Tracheal epithelial cell (primary cell): Measurements from ENCODE around the gene BCDIN3D. TPM values are rescaled to one million over a fixed set of nuclear protein-coding genes. Genes with fewer than 3 reads are reported as not detected.

Source experiments
- total RNA-seq: library from RNA; depleted of rRNA; stranded (reverse); fragments of >200 nt; gene quantifications from 2 replicates; pipeline ENCODE4 v1.2.1, GENCODE V29; 2014

Gene BCDIN3D
- total RNA-seq: 3.6 and 8.5 TPM in 2 replicates

GRCh38 chr12:49842519-49843352 lies at the start of gene BCDIN3D:
TSS of gene BCDIN3D (minus strand) at chr12:49843106. CDS start at chr12:49843087, 19 bp downstream.

GRCh38 chr12:49828133-49829091 lies 14.5 kb downstream of the BCDIN3D start, which contains the start of gene NCKAP5L:
TSS of gene NCKAP5L (minus strand) at chr12:49828413. CDS start at chr12:49804044, 24,369 bp downstream.

Other genes starting within 250 kb of the BCDIN3D start
- gene FAM186B, start 237.5 kb downstream of the BCDIN3D start, total RNA-seq: under 0.01 and 0.48 TPM in 2 replicates
- 11.1 and 14.5 TPM in 2 replicates for gene PRPF40B, start 219.5 kb downstream of the BCDIN3D start, total RNA-seq
- 2.8 and 8.4 TPM in 2 replicates for gene FMNL3, start 135.7 kb downstream of the BCDIN3D start, total RNA-seq
- gene TMBIM6, start 101.5 kb downstream of the BCDIN3D start, total RNA-seq: 618 and 796 TPM in 2 replicates
- gene NCKAP5L, start 14.7 kb downstream of the BCDIN3D start, total RNA-seq: 3.8 and 4.1 TPM in 2 replicates
- gene FAIM2, start 60.8 kb upstream of the BCDIN3D start, total RNA-seq: not detected in 2 replicates
- under 0.01 TPM in 1 of 2 replicates, not detected in the other for gene AQP2, start 107.6 kb upstream of the BCDIN3D start, total RNA-seq
- 0.43 TPM in 1 of 2 replicates, not detected in the other for gene AQP5, start 118.8 kb upstream of the BCDIN3D start, total RNA-seq
- not detected in 2 replicates for gene AQP6, start 129.8 kb upstream of the BCDIN3D start, total RNA-seq
- gene RACGAP1, start 182.4 kb upstream of the BCDIN3D start, total RNA-seq: 16.0 and 17.4 TPM in 2 replicates
- 1.1 and 1.4 TPM in 2 replicates for gene ASIC1, start 214.5 kb upstream of the BCDIN3D start, total RNA-seq
- 31.8 and 41.9 TPM in 2 replicates for gene SMARCD1, start 242.2 kb upstream of the BCDIN3D start, total RNA-seq